ENCODE measurements around the gene LAPTM5.

- TF ChIP-seq POLR2A (IDR thresholded peaks at IDR 0.05) (no peak), CTCF (IDR thresholded peaks at IDR 0.05) (no peak)
These were observed 36.7 kb upstream of the LAPTM5 start for GRCh38 chr1:30794260-30794659.

Measured in thyroid gland (tissue), 4 donors.